ENCODE results near the gene CDH1.
"Not testable (repeated sequence)": the region's sequence is repeated elsewhere in the genome, so short reads cannot be mapped to it uniquely, and the experiment has no call there.

CDH1 gene

DNA sequence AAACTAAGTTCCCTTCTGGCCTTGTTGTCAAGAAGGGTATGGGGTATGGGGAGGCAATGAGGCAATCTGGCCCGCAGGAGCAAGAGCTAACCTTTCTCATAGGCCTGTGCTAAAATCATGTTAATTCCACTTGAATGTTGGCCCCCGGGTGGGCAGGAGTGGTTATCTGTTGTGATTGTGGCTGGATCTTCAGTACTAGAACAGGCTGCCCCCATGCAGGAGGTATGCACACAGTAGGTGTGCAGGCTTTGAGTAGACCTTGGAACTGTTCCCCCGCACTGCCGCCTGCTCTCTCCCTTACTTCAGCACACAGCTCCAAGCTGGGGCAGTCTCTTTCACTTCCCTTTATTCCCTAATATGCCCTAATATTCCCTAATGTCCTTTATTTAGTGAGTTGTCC lies 53.9 kb downstream of the CDH1 start:
- no peak for FAIRE-seq

DNA sequence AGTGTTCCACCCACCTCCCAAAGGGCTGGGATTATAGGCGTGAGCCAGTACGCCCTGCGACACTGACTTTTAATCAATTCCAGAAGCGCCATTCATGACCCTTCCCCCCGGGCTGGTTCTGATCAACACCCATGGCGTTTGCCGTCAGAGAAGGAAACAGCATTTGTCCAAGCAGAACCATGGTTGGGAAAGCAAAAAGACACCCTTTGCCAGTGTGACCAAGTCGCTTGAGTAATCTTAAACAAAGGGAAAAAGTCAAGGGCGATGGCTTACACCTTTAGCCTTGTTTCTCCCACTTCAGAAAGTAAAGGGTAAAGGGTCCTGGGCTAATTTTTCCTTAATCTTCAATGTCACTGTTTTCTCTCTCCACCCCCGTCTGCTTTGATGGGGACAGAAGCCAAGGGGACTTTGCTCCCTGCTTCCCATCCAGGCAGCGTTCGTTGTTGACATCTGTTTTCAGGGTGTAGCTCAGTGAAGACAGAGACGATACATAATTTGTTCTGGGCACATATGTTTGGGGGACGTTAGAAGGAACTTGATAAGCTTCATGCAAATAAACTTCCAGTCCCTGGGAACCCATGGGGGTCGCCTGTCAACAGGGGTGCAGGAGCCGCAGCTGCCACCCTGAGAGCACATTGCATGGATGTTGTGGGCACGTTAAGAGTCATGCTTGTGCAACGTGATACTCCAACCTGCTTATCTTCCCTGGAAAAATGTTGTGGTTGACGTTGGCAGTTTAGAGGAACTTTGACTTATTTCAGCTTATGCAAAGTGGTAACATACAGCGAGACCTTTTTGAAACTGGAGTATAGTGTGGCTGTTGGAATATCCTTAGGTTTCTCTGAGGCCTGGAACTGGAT lies 55.6 kb downstream of the CDH1 start:
- no peak for FAIRE-seq

DNA sequence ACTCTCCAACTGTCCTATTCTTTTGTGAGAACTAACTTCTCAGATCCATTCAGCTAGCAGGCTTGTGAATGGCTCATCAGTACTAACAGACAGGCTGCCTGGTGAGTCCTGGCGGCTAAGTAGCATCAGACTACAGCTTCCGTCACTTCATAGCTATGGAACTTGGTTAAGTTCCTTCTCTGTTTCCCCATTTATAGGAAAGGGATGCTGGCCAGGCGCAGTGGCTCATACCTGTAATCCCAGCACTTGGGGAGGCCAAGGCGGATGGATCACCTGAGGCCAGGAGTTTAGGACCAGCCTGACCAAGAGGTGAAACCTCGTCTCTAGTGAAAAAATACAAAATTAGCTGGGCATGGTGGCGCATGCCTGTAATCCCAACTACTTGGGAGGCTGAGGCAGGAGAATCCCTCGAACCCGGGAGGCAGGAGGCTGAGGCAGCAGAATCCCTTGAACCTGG lies 56.3 kb downstream of the CDH1 start:
- FAIRE-seq, result no peak

DNA sequence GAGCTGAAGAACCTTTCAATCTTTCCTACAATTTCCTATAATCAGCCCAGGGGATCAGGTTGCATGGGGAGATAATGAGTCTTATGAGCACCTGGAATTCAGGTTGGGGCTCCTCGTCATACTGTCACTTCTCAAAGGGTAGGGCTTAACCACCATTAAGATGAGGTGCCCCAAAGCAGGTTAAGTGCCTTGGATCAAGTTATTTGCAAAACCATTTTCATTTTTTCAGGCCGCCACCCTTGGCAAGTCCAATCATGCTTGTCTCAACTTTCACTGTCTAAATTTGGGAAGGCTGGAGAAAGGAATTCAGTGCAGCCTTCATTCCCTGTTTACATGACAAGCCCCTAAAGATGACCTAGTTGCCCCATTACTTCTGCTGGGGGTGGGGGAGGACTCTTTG lies 61.3 kb downstream of the CDH1 start:
- no peak for FAIRE-seq

DNA sequence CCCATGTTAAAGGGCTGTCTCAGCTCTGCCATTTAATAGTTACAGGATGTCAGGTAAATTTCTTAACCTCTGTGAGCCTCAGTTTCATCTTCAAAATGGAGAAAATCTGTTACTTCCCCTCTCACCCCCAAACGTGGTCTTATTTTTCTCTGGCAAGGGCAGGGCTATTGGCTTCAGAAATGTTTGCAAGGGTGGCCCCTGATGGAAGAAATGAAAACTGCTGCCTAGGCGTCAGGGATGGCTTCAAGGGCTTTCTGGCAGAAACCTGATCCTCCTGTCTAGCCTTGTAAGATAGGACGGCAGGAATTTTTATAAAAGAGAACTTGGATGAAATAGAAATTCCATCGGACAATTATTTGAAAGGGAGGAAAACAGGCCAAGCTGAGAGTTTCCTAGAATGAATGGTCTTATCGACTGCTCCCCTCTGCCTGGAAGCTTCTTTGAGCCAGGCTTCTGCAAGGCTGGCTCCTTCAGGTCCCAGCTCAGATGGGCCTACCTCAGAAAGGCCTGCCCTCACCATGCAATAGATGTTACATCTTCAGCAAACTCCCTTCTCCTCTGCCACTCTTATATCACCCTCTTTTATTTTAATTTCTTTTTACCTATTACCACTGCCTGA lies 63.3 kb downstream of the CDH1 start:
- no peak for FAIRE-seq

DNA sequence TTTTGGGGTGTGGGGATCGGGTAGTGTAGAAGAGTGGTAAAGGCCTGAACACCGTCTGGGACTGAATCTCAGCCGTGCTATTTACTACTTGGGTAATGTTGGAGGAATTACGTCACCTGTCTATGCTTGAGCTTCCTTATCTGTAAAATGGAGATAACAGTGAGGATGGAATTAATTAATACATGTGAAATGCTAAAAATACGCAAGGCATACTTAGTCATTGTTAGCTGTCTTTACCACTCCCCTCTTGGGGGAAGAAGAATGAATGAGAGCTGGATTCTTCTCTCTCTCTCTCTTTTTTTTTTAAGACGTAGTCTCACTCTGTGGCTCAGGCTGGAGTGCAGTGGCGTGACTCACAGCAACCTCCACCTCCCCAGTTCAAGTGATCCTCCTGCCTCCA lies 65.1 kb downstream of the CDH1 start:
- FAIRE-seq, result no peak

DNA sequence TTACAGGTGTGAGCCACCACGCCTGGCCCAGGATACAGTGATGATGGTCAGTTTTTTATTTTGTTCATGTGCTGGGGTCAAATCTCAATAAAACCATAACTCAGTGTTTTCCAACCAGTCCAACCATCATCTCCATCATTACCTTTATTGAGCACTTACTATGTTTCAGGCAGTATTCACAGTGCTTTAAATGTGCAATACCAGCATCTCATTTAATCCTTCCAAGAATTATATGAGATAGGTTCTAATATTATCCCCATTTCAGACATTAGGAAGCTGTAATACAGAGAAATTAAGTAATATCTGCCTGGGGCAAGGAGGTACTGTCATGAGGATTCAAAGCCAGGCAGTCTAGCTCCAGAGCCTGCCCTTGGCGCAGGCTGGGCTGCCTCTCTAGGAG lies 69.3 kb downstream of the CDH1 start:
- no peak for FAIRE-seq

DNA sequence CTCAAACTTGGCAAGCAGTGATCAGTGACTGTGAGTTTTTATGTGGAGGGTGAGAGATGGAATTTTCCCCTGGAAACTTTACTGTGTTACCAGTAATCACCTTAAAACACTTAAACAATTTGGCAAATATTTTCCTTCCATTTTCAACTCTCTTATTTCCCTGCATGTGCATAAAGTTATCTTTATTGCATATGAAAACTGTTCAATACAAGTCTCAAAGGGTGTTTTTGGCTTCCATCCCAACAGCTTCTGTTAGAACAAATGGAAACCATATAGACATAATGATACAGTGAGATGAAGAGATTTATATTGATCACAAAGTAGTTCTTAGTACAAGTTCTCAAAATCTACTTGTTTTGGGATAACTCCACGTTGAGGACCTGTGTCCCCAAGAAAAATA lies 69.9 kb downstream of the CDH1 start:
- FAIRE-seq, result no peak

DNA sequence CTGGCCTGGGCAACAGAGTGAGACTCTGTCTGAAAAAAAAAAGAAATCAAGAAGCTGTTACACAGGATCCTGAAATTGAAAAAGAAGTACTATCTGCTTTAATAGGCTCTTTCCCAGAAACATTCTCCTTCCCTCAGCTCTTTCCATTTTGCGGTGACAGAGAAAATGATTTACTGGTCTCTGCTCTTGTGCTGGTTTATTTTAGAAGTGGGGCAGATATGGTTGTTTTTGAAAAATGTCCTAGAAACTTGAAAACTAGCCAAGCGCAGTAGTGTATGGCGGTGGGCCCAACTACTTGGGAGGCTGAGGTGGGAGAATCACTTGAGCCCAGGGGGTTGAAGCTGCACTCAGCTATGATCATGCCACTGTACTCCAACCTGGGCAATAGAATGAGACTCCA lies 77.4 kb downstream of the CDH1 start:
- FAIRE-seq, result no peak

DNA sequence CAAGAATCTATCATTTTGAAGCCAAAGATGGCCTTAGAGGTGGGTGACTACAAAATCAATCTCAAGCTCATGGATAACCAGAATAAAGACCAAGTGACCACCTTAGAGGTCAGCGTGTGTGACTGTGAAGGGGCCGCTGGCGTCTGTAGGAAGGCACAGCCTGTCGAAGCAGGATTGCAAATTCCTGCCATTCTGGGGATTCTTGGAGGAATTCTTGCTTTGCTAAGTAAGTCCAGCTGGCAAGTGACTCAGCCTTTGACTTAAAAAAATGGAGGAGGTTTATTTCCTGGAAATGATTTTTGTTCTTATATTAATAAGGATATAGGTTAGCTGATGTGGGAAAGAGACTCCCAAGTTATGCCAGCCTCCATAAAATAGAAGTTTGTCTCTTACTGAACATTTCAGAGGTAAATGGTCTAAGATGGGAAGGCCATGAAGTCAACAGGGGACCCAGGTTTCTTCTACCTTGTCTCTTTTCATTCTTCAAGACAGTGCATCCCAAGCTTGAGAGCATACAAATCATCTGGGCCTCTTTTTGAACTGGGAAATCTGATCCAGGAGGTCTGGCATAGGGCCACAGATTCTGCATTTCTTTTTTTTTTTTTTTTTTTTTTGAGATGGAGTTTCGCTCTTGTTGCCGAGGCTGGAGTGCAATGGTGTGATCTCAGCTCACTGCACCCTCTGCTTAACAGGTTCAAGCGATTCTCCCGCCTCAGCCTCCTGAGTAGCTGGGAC lies 86.5 kb downstream of the CDH1 start:
- FAIRE-seq, result no peak

DNA sequence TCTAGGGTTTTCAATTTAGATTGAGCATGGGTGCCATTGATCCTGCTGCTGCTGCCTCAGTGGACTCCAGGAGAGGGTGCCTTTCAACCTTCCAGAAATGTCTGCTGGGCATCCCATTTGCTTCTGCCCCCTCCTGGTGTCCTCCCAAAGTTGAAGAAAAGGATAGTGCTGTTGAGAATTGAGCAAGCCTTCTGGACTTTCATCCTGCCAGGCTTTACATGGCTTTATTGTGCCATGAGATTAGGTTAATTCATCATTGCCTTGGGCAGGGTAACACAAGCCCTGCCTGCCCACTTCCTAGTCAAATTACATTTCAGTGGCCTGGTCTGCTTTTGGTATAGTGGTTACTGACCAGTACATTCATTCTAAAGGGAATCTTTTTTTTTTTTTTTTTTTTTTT lies 88.3 kb downstream of the CDH1 start:
- FAIRE-seq, result no peak

DNA sequence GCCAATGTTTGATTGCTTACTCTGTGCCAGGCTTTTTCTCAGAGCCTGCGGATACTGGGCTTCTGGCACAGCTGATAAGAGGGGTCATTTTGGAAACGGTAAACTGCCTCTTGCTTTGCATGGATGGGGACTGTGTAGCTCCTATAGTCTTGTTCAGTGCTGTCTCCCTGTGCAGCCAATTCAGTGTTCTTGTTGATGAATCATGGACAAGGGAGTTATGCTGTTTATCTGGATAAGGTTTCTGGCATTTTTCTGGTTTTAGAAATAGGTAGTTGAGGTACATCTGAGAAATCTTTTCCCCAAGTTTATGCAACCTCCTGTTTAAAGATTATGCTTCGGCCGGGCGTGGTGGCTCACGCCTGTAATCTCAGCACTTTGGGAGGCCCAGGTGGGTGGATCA lies 89.6 kb downstream of the CDH1 start:
- no peak for FAIRE-seq

DNA sequence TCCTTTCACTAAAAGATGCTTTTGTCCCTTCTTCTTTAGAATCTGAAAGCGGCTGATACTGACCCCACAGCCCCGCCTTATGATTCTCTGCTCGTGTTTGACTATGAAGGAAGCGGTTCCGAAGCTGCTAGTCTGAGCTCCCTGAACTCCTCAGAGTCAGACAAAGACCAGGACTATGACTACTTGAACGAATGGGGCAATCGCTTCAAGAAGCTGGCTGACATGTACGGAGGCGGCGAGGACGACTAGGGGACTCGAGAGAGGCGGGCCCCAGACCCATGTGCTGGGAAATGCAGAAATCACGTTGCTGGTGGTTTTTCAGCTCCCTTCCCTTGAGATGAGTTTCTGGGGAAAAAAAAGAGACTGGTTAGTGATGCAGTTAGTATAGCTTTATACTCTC lies 96.2 kb downstream of the CDH1 start:
- no peak for FAIRE-seq

DNA sequence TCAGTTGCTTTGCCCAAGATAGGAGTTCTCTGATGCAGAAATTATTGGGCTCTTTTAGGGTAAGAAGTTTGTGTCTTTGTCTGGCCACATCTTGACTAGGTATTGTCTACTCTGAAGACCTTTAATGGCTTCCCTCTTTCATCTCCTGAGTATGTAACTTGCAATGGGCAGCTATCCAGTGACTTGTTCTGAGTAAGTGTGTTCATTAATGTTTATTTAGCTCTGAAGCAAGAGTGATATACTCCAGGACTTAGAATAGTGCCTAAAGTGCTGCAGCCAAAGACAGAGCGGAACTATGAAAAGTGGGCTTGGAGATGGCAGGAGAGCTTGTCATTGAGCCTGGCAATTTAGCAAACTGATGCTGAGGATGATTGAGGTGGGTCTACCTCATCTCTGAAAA lies 97.5 kb downstream of the CDH1 start:
- no peak for FAIRE-seq

DNA sequence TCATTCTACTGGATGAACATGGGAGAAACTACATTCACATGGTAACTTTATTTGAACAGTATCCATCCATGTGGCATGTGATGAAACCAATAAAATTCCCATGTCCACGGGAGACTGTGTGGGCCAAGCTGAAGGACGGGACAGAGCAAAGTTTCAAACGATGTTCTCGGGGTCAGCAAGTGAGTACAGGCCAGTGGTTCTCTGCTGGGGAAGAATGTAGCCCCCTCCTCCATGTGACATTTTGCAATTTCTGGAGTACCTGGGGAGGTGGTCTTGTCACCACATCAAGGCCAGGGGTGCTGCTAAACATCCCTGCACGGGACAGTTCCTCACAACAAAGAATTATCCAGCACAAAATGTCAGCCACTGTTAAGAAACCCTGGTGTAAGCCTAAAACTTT lies 98.9 kb downstream of the CDH1 start:
- no peak for FAIRE-seq

DNA sequence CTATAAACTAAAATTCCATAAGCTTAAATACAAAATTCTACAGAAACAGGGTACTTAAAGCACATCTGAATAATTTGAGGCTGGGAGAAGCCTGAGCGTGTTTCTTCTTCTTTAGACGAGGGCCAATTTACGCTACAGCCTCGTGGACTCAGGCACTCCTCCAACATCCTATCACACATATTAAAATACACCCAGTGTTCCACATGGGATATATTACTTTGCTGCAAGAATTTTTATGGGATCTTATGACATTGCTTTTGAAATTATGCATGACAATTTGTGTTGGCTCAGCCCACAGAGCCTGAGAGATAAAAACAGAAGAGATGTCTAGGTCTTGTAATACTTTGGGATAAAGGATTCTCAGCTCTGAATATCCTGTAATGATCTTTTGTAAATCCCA lies 102.7 kb downstream of the CDH1 start:
- FAIRE-seq, result no peak

DNA sequence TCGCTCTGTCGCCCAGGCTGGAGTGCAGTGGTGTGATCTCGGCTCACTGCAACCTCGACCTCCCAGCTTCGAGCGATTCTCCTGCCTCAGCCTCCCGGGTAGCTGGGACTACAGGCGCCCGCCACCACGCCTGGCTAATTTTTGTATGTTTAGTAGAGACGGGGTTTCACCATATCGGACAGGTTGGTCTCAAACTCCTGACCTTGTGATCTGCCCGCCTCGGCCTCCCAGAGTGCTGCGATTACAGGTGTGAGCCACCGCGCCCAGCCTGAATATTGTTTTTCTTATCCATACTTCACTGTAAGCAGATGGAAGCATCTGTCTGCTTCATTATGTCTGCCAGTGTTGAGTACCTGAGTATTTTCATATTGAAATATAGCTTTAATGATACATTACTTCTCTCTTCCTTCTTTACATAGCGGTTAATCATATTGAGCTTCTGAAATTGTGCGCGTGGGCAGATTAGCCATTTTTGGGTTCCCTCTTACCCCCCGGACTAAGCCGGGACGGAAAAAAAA lies 105.9 kb downstream of the CDH1 start:
- not testable (repeated sequence) for FAIRE-seq

DNA sequence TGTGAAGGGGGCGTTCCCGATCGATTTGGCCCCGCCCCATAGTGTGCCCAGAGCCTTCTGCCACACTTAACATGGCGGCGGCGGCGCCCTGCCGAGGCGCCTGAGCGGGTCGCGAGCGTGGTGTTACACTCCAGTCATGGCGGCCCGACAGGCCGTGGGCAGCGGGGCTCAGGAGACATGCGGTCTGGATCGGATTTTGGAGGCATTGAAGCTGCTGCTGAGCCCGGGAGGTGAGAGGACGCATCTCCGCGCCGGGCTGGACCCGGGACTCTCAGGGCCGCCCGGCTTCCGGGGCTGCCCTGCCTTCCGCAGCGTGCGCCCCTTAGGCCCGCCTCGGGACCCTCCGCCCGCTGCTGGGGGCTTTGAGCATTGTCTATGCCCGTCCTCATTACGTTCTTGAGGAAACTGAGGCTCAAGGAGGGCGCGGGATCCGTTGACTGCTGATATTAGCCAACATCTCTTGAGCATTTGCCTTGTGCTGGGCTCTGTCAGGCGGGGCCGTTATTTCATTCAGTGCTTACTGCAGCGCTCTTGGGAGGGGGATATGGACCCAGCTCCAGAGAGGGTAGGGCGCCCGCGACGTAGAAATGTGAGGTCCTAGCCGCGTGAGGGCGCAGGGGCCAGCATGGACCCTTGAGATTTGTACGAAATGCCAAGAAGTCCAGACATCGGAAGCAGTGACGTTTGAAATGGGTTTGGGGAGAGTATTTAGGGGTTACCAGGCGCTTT lies 106.6 kb downstream of the CDH1 start, which contains the start of gene TANGO6:
TSS of gene TANGO6 (plus strand) at position 50 of the 729 bp plus-strand sequence. CDS start at position 137, 87 bp downstream.
- FAIRE-seq, result no peak

DNA sequence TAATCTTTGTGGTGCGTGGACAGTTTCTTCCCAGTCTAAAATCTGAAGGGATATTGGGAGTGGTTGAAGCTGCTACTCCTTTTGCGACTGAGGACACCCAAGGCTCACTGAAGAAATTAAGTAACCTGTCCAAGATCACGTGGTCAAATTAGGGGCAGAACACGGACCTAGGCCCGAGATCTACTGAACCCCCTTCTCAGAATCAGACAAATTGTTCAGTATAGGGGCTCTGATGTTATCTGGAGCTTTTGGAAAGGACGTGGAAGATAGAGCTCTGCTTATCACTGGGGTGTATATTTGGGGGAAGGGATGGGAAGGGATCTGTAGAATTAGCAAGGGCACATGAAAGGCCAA lies 107.1 kb downstream of the CDH1 start:
- no peak for FAIRE-seq

DNA sequence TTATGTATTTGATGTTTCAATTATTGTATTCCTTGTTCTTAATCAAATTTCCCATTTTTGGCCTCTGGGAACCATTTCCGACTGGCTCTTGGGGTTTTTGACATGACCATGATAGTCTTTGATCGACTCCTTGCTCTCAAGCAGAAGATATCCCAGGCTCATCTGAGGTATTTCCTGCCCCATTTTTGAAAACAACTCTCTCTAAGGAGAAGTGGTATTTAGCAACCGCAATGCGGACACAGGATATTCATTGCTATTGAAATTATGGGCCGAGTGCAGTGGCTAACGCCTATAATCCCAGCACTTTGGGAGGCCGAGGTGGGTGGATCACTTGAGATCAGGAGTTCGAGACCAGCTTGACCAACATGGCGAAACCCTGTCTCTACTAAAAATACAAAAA lies 111.7 kb downstream of the CDH1 start:
- no peak for FAIRE-seq

DNA sequence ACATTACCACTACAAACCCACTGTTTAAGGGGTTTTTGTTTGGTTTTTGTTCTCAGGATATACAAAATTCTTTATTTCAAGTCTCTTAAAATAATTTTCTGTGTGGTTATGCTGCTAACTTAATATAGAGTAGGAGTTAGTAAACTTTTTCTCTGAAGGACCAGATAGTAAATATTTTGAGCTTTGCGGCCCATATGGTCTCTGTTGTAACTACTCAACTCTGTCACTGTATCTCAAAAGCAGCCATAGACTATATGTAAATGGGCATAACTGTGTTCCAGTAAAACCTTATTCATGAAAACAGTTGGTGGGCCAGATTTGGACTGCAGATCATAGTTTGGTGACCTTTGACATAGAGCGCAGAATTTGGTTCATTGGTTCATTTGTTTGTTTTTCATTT lies 113.4 kb downstream of the CDH1 start:
- FAIRE-seq, result no peak

DNA sequence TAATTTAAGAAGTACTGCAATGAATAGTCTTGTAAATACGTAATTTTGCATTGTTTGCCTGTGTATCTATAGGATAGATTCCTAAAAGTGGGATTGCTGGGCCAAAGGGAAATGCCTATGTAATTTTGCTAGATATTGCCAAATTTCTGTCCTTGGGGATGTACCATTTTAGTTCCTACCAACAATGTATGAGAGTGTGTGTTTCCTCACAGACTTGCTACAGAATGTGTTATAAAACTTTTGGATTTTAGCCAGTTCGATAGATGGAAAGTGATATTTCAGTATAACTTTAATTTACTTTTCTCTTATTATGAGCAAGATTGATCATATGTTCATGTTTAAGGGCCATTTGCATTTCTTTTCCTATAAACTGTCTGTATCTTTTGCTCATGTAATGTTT lies 114.5 kb downstream of the CDH1 start:
- FAIRE-seq, result peak; percentile 65

DNA sequence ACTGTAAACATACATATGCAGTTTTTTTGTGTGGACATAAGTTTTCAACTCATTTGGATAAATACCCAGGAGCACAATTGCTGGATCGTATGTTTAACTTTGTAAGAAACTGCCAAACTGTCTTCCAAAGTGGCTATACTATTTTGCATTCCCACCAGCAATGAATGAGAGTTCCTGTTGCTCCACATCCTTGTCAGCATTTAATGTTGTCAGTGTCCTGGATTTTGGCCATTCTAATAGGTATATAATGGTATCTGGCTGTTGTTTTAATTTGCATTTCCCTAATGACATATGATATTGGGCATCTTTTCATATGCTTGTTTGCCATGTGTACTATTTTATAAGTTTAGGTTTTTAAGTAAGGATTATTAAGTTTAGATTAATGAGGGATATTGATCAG lies 120.4 kb downstream of the CDH1 start:
- no peak for FAIRE-seq
